NB4 (cell line): Measurements from ENCODE around the gene TTN.

Experiments used
- DNase-seq: peaks from one replicate; pipeline ENCODE4 v3.0.0; 2010; ENCODE audit warnings: low read depth
- H3K4me3 ChIP-seq: one replicate; pipeline ENCODE4 v1.5.1; 2011; ENCODE audit warnings: mild to moderate bottlenecking, low read depth, low read length, moderate library complexity
- MYC ChIP-seq: IDR thresholded peaks from 2 replicates; pipeline ENCODE4 v1.6.1; 2011; ENCODE audit warnings: low read depth, low read length
- POLR2A ChIP-seq: IDR thresholded peaks from 2 replicates; pipeline ENCODE4 v1.6.1; 2011; ENCODE audit warnings: mild to moderate bottlenecking; ENCODE audit not compliant: insufficient read length; ENCODE audit errors: extremely low read depth
- TF ChIP-seq, protein P1 (sequence below): IDR thresholded peaks from one replicate; pipeline ENCODE4 v1.5.1; 2012; ENCODE audit warnings: low read depth, low read length
- TF ChIP-seq, protein P2 (sequence below): IDR thresholded peaks from 2 replicates; pipeline ENCODE4 v1.6.1; 2011; ENCODE audit warnings: low read depth, low read length

TTN gene

DNA sequence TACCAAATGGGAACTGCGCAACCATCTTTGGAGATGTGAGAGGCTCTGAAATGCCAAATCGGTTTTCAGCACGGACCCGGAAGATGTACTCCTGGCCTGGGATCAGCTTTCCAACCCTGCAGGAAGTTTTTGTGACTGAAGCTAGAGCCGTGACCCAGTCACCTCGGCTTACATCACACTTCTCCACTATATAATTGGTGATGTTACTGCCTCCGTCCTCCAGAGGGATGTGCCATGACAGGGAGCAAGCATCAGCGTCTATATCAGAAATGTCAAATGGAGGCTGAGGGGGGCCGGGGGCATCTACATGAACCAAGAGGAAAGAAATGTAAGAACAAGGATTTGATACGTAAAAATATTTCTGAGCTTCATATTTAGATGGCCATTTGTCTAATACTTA, 222.6 kb downstream of the TTN start:
- no peak overlapping the region for H3K4me3 ChIP-seq
- TF ChIP-seq, protein P1, sequence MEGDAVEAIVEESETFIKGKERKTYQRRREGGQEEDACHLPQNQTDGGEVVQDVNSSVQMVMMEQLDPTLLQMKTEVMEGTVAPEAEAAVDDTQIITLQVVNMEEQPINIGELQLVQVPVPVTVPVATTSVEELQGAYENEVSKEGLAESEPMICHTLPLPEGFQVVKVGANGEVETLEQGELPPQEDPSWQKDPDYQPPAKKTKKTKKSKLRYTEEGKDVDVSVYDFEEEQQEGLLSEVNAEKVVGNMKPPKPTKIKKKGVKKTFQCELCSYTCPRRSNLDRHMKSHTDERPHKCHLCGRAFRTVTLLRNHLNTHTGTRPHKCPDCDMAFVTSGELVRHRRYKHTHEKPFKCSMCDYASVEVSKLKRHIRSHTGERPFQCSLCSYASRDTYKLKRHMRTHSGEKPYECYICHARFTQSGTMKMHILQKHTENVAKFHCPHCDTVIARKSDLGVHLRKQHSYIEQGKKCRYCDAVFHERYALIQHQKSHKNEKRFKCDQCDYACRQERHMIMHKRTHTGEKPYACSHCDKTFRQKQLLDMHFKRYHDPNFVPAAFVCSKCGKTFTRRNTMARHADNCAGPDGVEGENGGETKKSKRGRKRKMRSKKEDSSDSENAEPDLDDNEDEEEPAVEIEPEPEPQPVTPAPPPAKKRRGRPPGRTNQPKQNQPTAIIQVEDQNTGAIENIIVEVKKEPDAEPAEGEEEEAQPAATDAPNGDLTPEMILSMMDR = no peak
- TF ChIP-seq POLR2A (no peak), MYC (no peak)
- TF ChIP-seq, protein P2, sequence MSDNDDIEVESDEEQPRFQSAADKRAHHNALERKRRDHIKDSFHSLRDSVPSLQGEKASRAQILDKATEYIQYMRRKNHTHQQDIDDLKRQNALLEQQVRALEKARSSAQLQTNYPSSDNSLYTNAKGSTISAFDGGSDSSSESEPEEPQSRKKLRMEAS = no peak
- DNase-seq = no peak

DNA sequence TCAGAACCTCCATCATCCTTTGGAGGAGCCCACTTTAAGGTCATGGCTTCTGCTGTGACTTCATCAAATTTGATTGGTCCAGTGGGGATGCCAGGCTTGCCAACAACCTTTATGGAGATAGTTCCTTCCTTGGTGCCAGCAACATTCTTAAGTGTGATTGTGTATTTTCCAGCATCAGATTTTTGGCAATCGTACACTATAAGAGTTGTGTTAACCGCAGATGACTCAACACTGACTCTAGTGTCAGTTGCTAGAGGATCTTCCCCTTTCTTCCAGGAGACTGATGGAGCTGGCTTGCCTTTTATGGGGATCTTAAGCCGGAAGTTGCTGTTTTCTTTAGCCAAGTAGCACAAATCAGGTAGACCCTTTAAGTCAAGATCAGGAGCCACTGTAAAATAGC, 228.2 kb downstream of the TTN start:
- H3K4me3 ChIP-seq = no peak overlapping the region
- DNase-seq = peak; percentile 76

DNA sequence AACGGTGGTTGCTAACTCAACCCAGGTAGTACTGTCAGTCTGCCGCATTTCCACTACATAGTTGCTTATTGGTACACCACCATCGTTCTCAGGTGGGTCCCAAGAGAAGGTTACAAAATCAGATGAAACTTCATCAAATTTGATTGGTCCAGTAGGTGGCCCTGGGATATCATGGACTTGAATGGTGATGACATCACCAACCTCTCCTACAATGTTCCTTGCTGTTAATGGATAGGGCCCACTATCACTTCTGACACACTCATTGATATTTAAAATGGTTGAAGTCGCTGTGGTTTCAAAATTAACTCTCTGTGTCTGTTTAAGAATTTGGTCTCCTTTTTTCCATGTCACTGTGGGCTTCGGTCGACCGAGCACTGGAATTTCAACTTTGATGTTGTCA, 232.4 kb downstream of the TTN start:
- H3K4me3 ChIP-seq = no peak overlapping the region
- TF ChIP-seq, protein P1 = no peak
- TF ChIP-seq, protein P2 = no peak
- no peak for TF ChIP-seq POLR2A
- TF ChIP-seq MYC = no peak
- DNase-seq = no peak

More for the DNA sequence above, 228.2 kb downstream of the TTN start:
- TF ChIP-seq POLR2A = no peak
- TF ChIP-seq, protein P2 = no peak
- TF ChIP-seq MYC = no peak
- TF ChIP-seq, protein P1 = no peak

DNA sequence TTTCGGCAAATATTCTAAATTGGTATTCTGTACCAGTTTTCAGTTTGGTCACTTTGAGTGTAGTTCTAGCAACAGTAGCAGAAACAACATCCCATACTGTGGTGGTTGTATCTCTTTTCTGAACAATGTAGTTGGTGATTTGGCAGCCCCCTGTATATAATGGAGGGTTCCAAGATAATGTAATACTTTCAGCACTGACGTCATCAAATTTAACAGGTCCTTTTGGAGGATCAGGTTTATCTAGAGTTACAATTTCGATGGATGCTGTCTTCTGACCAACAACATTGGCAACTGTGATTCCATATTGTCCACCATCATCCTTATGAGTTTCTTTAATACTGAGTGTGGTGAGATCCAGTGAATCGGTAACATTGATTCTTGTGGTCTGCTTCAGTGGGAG, 239.0 kb downstream of the TTN start:
- TF ChIP-seq POLR2A = no peak
- TF ChIP-seq, protein P2 = no peak
- TF ChIP-seq, protein P1 = no peak
- H3K4me3 ChIP-seq = no peak overlapping the region
- no peak for DNase-seq

DNA sequence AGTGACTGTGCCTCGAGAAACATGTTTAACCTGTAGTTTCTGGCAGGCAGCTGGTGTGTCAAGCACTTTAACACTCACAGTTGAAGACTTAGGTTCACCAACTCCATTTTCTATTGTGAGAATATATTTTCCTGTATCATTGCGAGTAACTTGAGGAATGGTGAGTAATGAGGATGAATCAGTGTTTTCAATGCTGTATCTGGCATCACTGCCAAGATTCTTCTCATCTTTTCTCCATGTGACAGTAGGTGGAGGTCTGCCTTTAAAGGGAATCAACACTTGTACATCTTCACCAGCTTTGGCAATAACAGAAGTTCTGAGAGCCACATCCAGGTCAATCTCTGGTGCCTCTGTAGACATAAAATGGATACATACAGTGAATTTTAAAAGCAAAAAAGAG, 254.2 kb downstream of the TTN start:
- H3K4me3 ChIP-seq = no peak overlapping the region
- no peak for DNase-seq
- no peak for TF ChIP-seq POLR2A
- TF ChIP-seq MYC = no peak
- TF ChIP-seq, protein P1 = no peak
- TF ChIP-seq, protein P2 = no peak

DNA sequence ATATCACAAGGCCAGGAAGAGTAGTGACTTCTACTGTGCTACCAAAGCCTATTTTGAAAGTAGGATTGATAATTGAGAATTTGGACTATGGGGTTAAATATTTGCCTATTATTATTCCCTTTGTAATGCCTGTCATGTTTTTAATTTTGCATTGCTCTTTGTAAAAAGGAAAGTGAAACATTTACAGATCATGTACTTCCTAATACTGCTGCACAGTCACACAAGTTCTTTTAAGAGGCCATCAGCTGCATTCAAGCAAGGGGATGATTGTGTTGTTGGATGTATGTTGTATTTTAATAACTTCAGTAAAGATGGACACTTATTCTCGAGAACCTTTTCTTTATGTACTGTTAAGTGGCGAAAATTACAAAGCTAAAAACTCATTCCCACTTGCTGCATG, 256.9 kb downstream of the TTN start:
- DNase-seq = no peak
- TF ChIP-seq MYC (no peak), POLR2A (no peak)
- TF ChIP-seq, protein P1 = no peak
- TF ChIP-seq, protein P2 = no peak
- no peak overlapping the region for H3K4me3 ChIP-seq
